ENCODE data around the gene CDK11B.
"Not testable (repeated sequence)": the region's sequence is repeated elsewhere in the genome, so short reads cannot be mapped to it uniquely, and the experiment has no call there.

CDK11B gene

GRCh38 chr1:1597275-1597930 lies 61.4 kb downstream of the CDK11B start:
- DNase-seq, result peak in 1 of 2 experiments; percentile 38

- DNase-seq, result no peak
Measured at GRCh38 chr1:1596493-1597274, 62.1 kb downstream of the CDK11B start.

GRCh38 chr1:1595341-1595740 lies 63.5 kb downstream of the CDK11B start:
- not testable (repeated sequence) for DNase-seq

GRCh38 chr1:1594602-1595260 lies 64.1 kb downstream of the CDK11B start:
- no peak for DNase-seq

- no peak for DNase-seq
Measured at GRCh38 chr1:1593834-1594601, 64.8 kb downstream of the CDK11B start.

- DNase-seq, result no peak
Measured at GRCh38 chr1:1591452-1591851, 67.4 kb downstream of the CDK11B start.
